Parathyroid adenoma (tissue), 2 donors: Measurements from ENCODE around the gene ABHD17A.

Source experiments
- H2AFZ ChIP-seq: fragments of 300-600 bp; sonication (generic); one replicate; pipeline ENCODE4 v1.7.0; 2017; ENCODE audit warnings: antibody characterized with exemption, mild to moderate bottlenecking
- H3K27ac ChIP-seq: fragments of 300-600 bp; sonication (generic); one replicate; pipeline ENCODE4 v1.7.0; 2017
- H3K27me3 ChIP-seq: fragments of 300-600 bp; sonication (generic); one replicate; pipeline ENCODE4 v1.7.0; 2017; ENCODE audit warnings: low read length; ENCODE audit not compliant: control insufficient read depth, insufficient read depth
- H3K36me3 ChIP-seq: fragments of 300-600 bp; sonication (generic); one replicate; pipeline ENCODE4 v1.7.0; 2017; ENCODE audit warnings: low read length; ENCODE audit not compliant: control insufficient read depth, insufficient read depth
- H3K4me1 ChIP-seq: fragments of 300-600 bp; sonication (generic); one replicate; pipeline ENCODE4 v1.7.0; 2017; ENCODE audit warnings: control low read depth
- H3K4me2 ChIP-seq: fragments of 300-600 bp; sonication (generic); one replicate; pipeline ENCODE4 v1.7.0; 2017; ENCODE audit warnings: low read length
- H3K4me3 ChIP-seq: fragments of 300-600 bp; sonication (generic); one replicate; pipeline ENCODE4 v1.7.0; 2017; ENCODE audit warnings: low read depth, low read length
- H3K79me2 ChIP-seq: fragments of 300-600 bp; sonication (generic); one replicate; pipeline ENCODE4 v1.7.0; 2017; ENCODE audit warnings: control low read depth
- H3K9ac ChIP-seq: fragments of 300-600 bp; sonication (generic); one replicate; pipeline ENCODE4 v1.7.0; 2017; ENCODE audit warnings: mild to moderate bottlenecking
- H3K9me3 ChIP-seq: fragments of 300-600 bp; sonication (generic); one replicate; pipeline ENCODE4 v1.7.0; 2017; ENCODE audit warnings: low read length; ENCODE audit not compliant: control insufficient read depth
- CTCF ChIP-seq: fragments of 300-600 bp; sonication (generic); IDR thresholded peaks from one replicate; pipeline ENCODE4 v1.7.0; 2017; ENCODE audit warnings: antibody characterized with exemption, mild to moderate bottlenecking
- donor health status: primary hyperparathyroidism.

The ABHD17A gene

GRCh38 chr19:1865172-1866010 is 19.9 kb downstream of the ABHD17A start:
- H3K4me3 ChIP-seq, result peak overlapping the region; percentile 71
- no peak overlapping the region for H3K9ac ChIP-seq
- H3K27ac ChIP-seq, result peak overlapping the region; percentile 66
- no peak for TF ChIP-seq CTCF
- H3K79me2 ChIP-seq, result peaks cover 15% of the 10 kb centered on the region
- peak overlapping the region; percentile 83 for H2AFZ ChIP-seq
- peaks cover 9% of the 10 kb centered on the region for H3K4me1 ChIP-seq
- peak overlapping the region; percentile 91 for H3K4me2 ChIP-seq
- no peaks in the 10 kb centered on the region for H3K36me3 ChIP-seq
- H3K27me3 ChIP-seq, result no peaks in the 10 kb centered on the region
- no peaks in the 10 kb centered on the region for H3K9me3 ChIP-seq

GRCh38 chr19:1864480-1865171 is 20.7 kb downstream of the ABHD17A start:
- H2AFZ ChIP-seq, result peak overlapping the region; percentile 83
- peaks cover 12% of the 10 kb centered on the region for H3K79me2 ChIP-seq
- H3K4me1 ChIP-seq, result peaks cover 14% of the 10 kb centered on the region
- H3K4me3 ChIP-seq, result peak overlapping the region; percentile 71
- H3K36me3 ChIP-seq, result no peaks in the 10 kb centered on the region
- H3K9me3 ChIP-seq, result no peaks in the 10 kb centered on the region
- no peaks in the 10 kb centered on the region for H3K27me3 ChIP-seq
- H3K27ac ChIP-seq, result peak overlapping the region; percentile 66
- peak; percentile 73 for TF ChIP-seq CTCF
- no peak overlapping the region for H3K9ac ChIP-seq
- H3K4me2 ChIP-seq, result peak overlapping the region; percentile 91

- TF ChIP-seq CTCF, result no peak
- Histone ChIP-seq H3K9me3 (no peaks in the 10 kb centered on the region), H3K9ac (no peak overlapping the region), H3K27ac (peak overlapping the region; percentile 66), H2AFZ (peak overlapping the region; percentile 83), H3K4me3 (peak overlapping the region; percentile 71), H3K4me1 (peaks cover 19% of the 10 kb centered on the region), H3K27me3 (no peaks in the 10 kb centered on the region), H3K36me3 (no peaks in the 10 kb centered on the region), H3K4me2 (peak overlapping the region; percentile 91), H3K79me2 (peaks cover 6% of the 10 kb centered on the region)
Observed at GRCh38 chr19:1863638-1864479, 21.4 kb downstream of the ABHD17A start.

- peak within 1 kb of the TSS; percentile 83 for H2AFZ ChIP-seq
- H3K27me3 ChIP-seq, result no peaks in the 10 kb centered on the region
- no peak within 1 kb of the TSS for H3K9ac ChIP-seq
- no peaks in the 10 kb centered on the region for H3K36me3 ChIP-seq
- H3K4me2 ChIP-seq, result peak within 1 kb of the TSS; percentile 91
- H3K4me3 ChIP-seq, result peak within 1 kb of the TSS; percentile 71
- peak within 1 kb of the TSS; percentile 66 for H3K27ac ChIP-seq
- peaks cover 19% of the 10 kb centered on the region for H3K4me1 ChIP-seq
- no peak for TF ChIP-seq CTCF
- peaks cover 6% of the 10 kb centered on the region for H3K79me2 ChIP-seq
- H3K9me3 ChIP-seq, result no peaks in the 10 kb centered on the region
Observed at GRCh38 chr19:1863328-1863637, 22.0 kb downstream of the ABHD17A start, which contains the start of gene KLF16. TSS of gene KLF16 (minus strand) at chr19:1863579. CDS start at chr19:1863497, 82 bp downstream.
